ENCODE data around the gene CFD.
"Not testable (repeated sequence)": the region's sequence is repeated elsewhere in the genome, so short reads cannot be mapped to it uniquely, and the experiment has no call there.

CFD gene

GRCh38 chr19:871446-872265 lies 12.2 kb downstream of the CFD start:
- DNase-seq (ENCODE audit: low read depth in 3 of 3): no peak

GRCh38 chr19:872266-872951 lies 12.9 kb downstream of the CFD start:
- DNase-seq (ENCODE audit: low read depth in 3 of 3): peak; percentile 51 to 79 (median 56)

- peak in 2 of 3 experiments; percentile 43 to 64 for DNase-seq (ENCODE audit: low read depth in 3 of 3)
These were observed 13.6 kb downstream of the CFD start for GRCh38 chr19:873084-873483.

GRCh38 chr19:873561-874041 lies 14.1 kb downstream of the CFD start:
- no peak for DNase-seq (ENCODE audit: low read depth in 3 of 3)

- no peak for DNase-seq (ENCODE audit: low read depth in 3 of 3)
These were observed 15.9 kb downstream of the CFD start for GRCh38 chr19:875265-875879.

GRCh38 chr19:876089-876488 lies 16.6 kb downstream of the CFD start:
- DNase-seq (ENCODE audit: low read depth in 3 of 3): no peak

GRCh38 chr19:876780-877314 lies 17.4 kb downstream of the CFD start:
- no peak for DNase-seq (ENCODE audit: low read depth in 3 of 3)

- not testable (repeated sequence) for DNase-seq (ENCODE audit: low read depth in 3 of 3)
These were observed 18.7 kb downstream of the CFD start for GRCh38 chr19:877992-878660.

GRCh38 chr19:878751-879561 lies 19.5 kb downstream of the CFD start:
- DNase-seq (ENCODE audit: low read depth in 3 of 3): not testable (repeated sequence)

- DNase-seq (ENCODE audit: low read depth in 3 of 3): no peak
These were observed 20.4 kb downstream of the CFD start for GRCh38 chr19:879711-880438.

- DNase-seq (ENCODE audit: low read depth in 3 of 3): no peak
These were observed 22.1 kb downstream of the CFD start for GRCh38 chr19:881385-882071.

- DNase-seq (ENCODE audit: low read depth in 3 of 3): no peak
These were observed 23.5 kb downstream of the CFD start for GRCh38 chr19:882871-883497.

GRCh38 chr19:883661-884211 lies 24.3 kb downstream of the CFD start:
- DNase-seq (ENCODE audit: low read depth in 3 of 3): no peak

GRCh38 chr19:884420-885211 lies 25.2 kb downstream of the CFD start:
- no peak for DNase-seq (ENCODE audit: low read depth in 3 of 3)

GRCh38 chr19:885536-886224 lies 26.2 kb downstream of the CFD start:
- no peak for DNase-seq (ENCODE audit: low read depth in 3 of 3)

- no peak for DNase-seq (ENCODE audit: low read depth in 3 of 3)
These were observed 27.6 kb downstream of the CFD start for GRCh38 chr19:887072-887471.

GRCh38 chr19:887599-887998 lies 28.1 kb downstream of the CFD start:
- DNase-seq (ENCODE audit: low read depth in 3 of 3): no peak

Measured in stimulated activated CD4-positive, alpha-beta T cell treated with anti-CD3 and anti-CD28 coated beads, TNF-alpha, amount 100 ng/mL, for 24 hours (primary cell).